ENCODE data around the gene PSMB3. TPM values are rescaled to one million over a fixed set of nuclear protein-coding genes. Genes with fewer than 3 reads are reported as not detected.

PSMB3 gene
- total and polyA plus RNA-seq, 9 of the 15 experiments (the other 6 are each of a cell fraction or from before 2014, with no cell fraction given): 460 to 2,775 (median 574) TPM

GRCh38 chr17:38749223-38750043 lies 3.1 kb upstream of the PSMB3 start (continued):
- no peak for TF ChIP-seq HSF4 (CRISPR knock-in tag; IDR thresholded peaks at IDR 0.05; ENCODE audit: borderline replicate concordance)
- TF ChIP-seq, protein P1, sequence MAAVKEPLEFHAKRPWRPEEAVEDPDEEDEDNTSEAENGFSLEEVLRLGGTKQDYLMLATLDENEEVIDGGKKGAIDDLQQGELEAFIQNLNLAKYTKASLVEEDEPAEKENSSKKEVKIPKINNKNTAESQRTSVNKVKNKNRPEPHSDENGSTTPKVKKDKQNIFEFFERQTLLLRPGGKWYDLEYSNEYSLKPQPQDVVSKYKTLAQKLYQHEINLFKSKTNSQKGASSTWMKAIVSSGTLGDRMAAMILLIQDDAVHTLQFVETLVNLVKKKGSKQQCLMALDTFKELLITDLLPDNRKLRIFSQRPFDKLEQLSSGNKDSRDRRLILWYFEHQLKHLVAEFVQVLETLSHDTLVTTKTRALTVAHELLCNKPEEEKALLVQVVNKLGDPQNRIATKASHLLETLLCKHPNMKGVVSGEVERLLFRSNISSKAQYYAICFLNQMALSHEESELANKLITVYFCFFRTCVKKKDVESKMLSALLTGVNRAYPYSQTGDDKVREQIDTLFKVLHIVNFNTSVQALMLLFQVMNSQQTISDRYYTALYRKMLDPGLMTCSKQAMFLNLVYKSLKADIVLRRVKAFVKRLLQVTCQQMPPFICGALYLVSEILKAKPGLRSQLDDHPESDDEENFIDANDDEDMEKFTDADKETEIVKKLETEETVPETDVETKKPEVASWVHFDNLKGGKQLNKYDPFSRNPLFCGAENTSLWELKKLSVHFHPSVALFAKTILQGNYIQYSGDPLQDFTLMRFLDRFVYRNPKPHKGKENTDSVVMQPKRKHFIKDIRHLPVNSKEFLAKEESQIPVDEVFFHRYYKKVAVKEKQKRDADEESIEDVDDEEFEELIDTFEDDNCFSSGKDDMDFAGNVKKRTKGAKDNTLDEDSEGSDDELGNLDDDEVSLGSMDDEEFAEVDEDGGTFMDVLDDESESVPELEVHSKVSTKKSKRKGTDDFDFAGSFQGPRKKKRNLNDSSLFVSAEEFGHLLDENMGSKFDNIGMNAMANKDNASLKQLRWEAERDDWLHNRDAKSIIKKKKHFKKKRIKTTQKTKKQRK (IDR thresholded peaks at IDR 0.05; ENCODE audit: borderline replicate concordance, low read depth, low read length): no peak
- TF ChIP-seq HMBOX1 (IDR thresholded peaks at IDR 0.05): no peak
- no peak for TF ChIP-seq SMARCB1 (IDR thresholded peaks at IDR 0.05; ENCODE audit: insufficient read length, low read depth)
- TF ChIP-seq, protein P2, sequence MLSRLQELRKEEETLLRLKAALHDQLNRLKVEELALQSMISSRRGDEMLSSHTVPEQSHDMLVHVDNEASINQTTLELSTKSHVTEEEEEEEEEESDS (CRISPR knock-in tag; IDR thresholded peaks at IDR 0.05): no peak
- no peak for TF ChIP-seq NFE2 (IDR thresholded peaks at IDR 0.05; ENCODE audit: low read depth)
- no peak for TF ChIP-seq ZNF551 (CRISPR knock-in tag; IDR thresholded peaks at IDR 0.05)
- peak; percentile 78 for TF ChIP-seq GABPB1 (CRISPR knock-in tag; IDR thresholded peaks at IDR 0.05)
- TF ChIP-seq DDX20 (tag; IDR thresholded peaks at IDR 0.05; ENCODE audit: low read depth): no peak
- no peak for TF ChIP-seq ELF2 (CRISPR knock-in tag; IDR thresholded peaks at IDR 0.05)
- TF ChIP-seq, protein P3, sequence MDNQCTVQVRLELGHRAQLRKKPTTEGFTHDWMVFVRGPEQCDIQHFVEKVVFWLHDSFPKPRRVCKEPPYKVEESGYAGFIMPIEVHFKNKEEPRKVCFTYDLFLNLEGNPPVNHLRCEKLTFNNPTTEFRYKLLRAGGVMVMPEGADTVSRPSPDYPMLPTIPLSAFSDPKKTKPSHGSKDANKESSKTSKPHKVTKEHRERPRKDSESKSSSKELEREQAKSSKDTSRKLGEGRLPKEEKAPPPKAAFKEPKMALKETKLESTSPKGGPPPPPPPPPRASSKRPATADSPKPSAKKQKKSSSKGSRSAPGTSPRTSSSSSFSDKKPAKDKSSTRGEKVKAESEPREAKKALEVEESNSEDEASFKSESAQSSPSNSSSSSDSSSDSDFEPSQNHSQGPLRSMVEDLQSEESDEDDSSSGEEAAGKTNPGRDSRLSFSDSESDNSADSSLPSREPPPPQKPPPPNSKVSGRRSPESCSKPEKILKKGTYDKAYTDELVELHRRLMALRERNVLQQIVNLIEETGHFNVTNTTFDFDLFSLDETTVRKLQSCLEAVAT (IDR thresholded peaks at IDR 0.05): no peak
- TF ChIP-seq SRSF7 (optimal IDR thresholded peaks at IDR 0.05; ENCODE audit: low read depth, low read length): no peak
- TF ChIP-seq VEZF1 (CRISPR knock-in tag; IDR thresholded peaks at IDR 0.05): peak; percentile 72
- peak; percentile 89 to 90 for TF ChIP-seq NRF1 (conservative IDR thresholded peaks at IDR 0.05 in 1 of 2, IDR thresholded peaks at IDR 0.05 in 1 of 2)

Measured in K562 (cell line).